ENCODE measurements around the gene CLK2. TPM values are rescaled to one million over a fixed set of nuclear protein-coding genes. Genes with fewer than 3 reads are reported as not detected.

CLK2 gene
- total and polyA plus RNA-seq, 2 of the 8 experiments (the other 6 are each of a cell fraction or from before 2014, with no cell fraction given): 62.2 to 76.0 TPM

GRCh38 chr1:155269381-155269780 is 3.9 kb downstream of the CLK2 start:
- Histone ChIP-seq H3K4me1 (replicated peaks in 1 of 4; ENCODE audit: control insufficient read depth in 3 of 4, insufficient read depth in 4 of 4, low read length in 3 of 4) (peaks cover 0 to 11% (median 3%) of the 10 kb centered on the region in 4 experiments; a peak in 4 of 7 replicates), H3K14ac (ENCODE audit: insufficient read length) (no peak overlapping the region), H3K18ac (ENCODE audit: extremely low read depth, low read length) (no peak overlapping the region), H2BK20ac (ENCODE audit: low read length) (no peak overlapping the region), H3K56ac (replicated peaks; ENCODE audit: insufficient read length, low read depth, low read length) (no peak overlapping the region), H4K91ac (replicated peaks; ENCODE audit: insufficient read length, low read length) (no peak overlapping the region), H3K9ac (replicated peaks in 1 of 4; ENCODE audit: extremely low read depth in 1 of 4, low read depth in 3 of 4, low read length in 3 of 4) (no peak overlapping the region), H3K27me3 (replicated peaks in 1 of 4; ENCODE audit: control insufficient read depth in 3 of 4, extremely low read depth in 1 of 4, insufficient read depth in 3 of 4, low read length in 3 of 4) (no peaks in the 10 kb centered on the region), H4K8ac (ENCODE audit: extremely low read depth, insufficient read depth, low read length) (no peak overlapping the region), H3K9me3 (ENCODE audit: insufficient read depth in 2 of 2, low read depth in 1 of 2, low read length in 1 of 2) (no peaks in the 10 kb centered on the region), H3K4ac (replicated peaks; ENCODE audit: insufficient read length, low read depth, low read length) (no peak overlapping the region), H3K79me2 (ENCODE audit: control insufficient read depth in 1 of 2, insufficient read depth in 2 of 2, low read length in 2 of 2) (peaks cover 10 to 25% of the 10 kb centered on the region in 2 experiments), H3K36me3 (ENCODE audit: control insufficient read depth in 2 of 4, insufficient read depth in 4 of 4, low read length in 3 of 4) (peaks cover 45 to 71% (median 61%) of the 10 kb centered on the region in 4 experiments), H2BK12ac (ENCODE audit: low read depth, low read length) (no peak overlapping the region), H2AFZ (ENCODE audit: low read length) (no peak overlapping the region), H3K4me3 (ENCODE audit: extremely low read depth in 1 of 4, insufficient read depth in 2 of 4, low read depth in 3 of 4, low read length in 4 of 4) (no peak overlapping the region), H3K23ac (ENCODE audit: insufficient read length) (no peak overlapping the region), H2BK5ac (ENCODE audit: low read depth, low read length) (no peak overlapping the region), H3K23me2 (ENCODE audit: low read depth, low read length) (0 out of 2 replicates have a peak, but pooled peaks cover 7% of the 10 kb centered on the region), H3K79me1 (ENCODE audit: low read depth, low read length) (no peaks in the 10 kb centered on the region; the same call in none of the 2 replicates), H4K5ac (ENCODE audit: insufficient read length, low read depth, low read length) (no peak overlapping the region), H4K20me1 (replicated peaks in 1 of 2; ENCODE audit: control insufficient read depth in 1 of 2, insufficient read depth in 2 of 2, low read length in 2 of 2) (peaks cover 7 to 11% of the 10 kb centered on the region in 2 experiments), H3K4me2 (ENCODE audit: insufficient read depth in 1 of 2, low read depth in 2 of 2, low read length in 2 of 2) (no peak overlapping the region), H2BK15ac (ENCODE audit: low read length) (no peak overlapping the region), H3K27ac (ENCODE audit: low read depth, low read length) (no peak overlapping the region), H2AK5ac (ENCODE audit: low read depth, low read length) (no peak overlapping the region), H2BK120ac (replicated peaks; ENCODE audit: low read depth, low read length) (no peak overlapping the region)
- 97% methylated on average over 21 of the region's 21 CpGs; no CpG with 5 or more reads in 1 of the 2 experiments for WGBS, 2 experiments (ENCODE audit: extremely low coverage in 1 of 2, insufficient coverage in 1 of 2, insufficient read length in 1 of 2, insufficient replicate concordance in 2 of 2, low coverage in 1 of 2, low lambda C conversion rate in 2 of 2, missing lambda C conversion rate in 1 of 2)
- no peak for DNase-seq (ENCODE audit: low read depth in 1 of 2, low spot score in 2 of 2)
- POLR2A ChIA-PET (ENCODE audit: partially characterized antibody): interaction anchor here (1.6 to 7.5 kb wide), 3 partner anchors 7 to 39 kb away, joined by 3 to 87 read pairs (median 7); partner anchors contain the start of genes ENTREP3, FDPS and SCAMP3
- no peak for FAIRE-seq
- CTCF ChIA-PET (ENCODE audit: partially characterized antibody): interaction anchor here (4.5 kb wide), 1 partner anchor 18 kb away, joined by 61 read pairs; no protein-coding TSS in a partner anchor
- TF ChIP-seq KDM4A (IDR thresholded peaks at IDR 0.05; ENCODE audit: low read depth, low read length, severe bottlenecking): no peak
- TF ChIP-seq PHF8 (conservative IDR thresholded peaks at IDR 0.05; ENCODE audit: low read depth, low read length): no peak
- TF ChIP-seq CHD2 (IDR thresholded peaks at IDR 0.05; ENCODE audit: low read length): no peak
- no peak for TF ChIP-seq SIN3A (conservative IDR thresholded peaks at IDR 0.05 in 1 of 2, IDR thresholded peaks at IDR 0.05 in 1 of 2; ENCODE audit: low read depth in 1 of 2, low read length in 2 of 2)

Data from H1 (cell line).